ENCODE data around the gene YAP1. TPM values are rescaled to one million over a fixed set of nuclear protein-coding genes. Genes with fewer than 3 reads are reported as not detected.

Gene YAP1
- polyA plus RNA-seq, 2 of the 4 experiments (the other 2 are of a cell fraction), result 40.4 to 48.0 TPM

DNA sequence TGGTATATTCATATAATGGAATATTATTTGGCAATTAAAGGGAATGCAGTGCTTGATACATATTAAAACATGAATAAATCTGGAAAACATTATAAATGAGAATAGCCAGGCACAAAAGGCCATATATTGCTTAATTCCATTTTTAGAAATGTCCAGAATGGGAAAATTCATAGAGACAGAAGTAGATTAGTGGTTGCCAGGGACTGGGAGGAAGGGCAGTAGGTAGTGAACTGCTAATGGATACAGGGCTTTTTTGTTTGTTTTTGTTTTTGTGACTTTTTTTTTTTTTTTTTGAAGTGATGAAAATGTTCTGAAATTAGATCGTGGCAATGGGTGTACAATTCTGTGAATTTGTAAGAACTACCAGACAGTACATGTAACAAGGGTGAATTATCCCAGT is 86.1 kb downstream of the YAP1 start (continued):
- TF ChIP-seq, protein P1, sequence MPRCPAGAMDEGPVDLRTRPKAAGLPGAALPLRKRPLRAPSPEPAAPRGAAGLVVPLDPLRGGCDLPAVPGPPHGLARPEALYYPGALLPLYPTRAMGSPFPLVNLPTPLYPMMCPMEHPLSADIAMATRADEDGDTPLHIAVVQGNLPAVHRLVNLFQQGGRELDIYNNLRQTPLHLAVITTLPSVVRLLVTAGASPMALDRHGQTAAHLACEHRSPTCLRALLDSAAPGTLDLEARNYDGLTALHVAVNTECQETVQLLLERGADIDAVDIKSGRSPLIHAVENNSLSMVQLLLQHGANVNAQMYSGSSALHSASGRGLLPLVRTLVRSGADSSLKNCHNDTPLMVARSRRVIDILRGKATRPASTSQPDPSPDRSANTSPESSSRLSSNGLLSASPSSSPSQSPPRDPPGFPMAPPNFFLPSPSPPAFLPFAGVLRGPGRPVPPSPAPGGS (IDR thresholded peaks at IDR 0.05), result no peak
- TF ChIP-seq POLR2AphosphoS2 (conservative IDR thresholded peaks at IDR 0.05; ENCODE audit: low read length), result no peak
- TF ChIP-seq, protein P2, sequence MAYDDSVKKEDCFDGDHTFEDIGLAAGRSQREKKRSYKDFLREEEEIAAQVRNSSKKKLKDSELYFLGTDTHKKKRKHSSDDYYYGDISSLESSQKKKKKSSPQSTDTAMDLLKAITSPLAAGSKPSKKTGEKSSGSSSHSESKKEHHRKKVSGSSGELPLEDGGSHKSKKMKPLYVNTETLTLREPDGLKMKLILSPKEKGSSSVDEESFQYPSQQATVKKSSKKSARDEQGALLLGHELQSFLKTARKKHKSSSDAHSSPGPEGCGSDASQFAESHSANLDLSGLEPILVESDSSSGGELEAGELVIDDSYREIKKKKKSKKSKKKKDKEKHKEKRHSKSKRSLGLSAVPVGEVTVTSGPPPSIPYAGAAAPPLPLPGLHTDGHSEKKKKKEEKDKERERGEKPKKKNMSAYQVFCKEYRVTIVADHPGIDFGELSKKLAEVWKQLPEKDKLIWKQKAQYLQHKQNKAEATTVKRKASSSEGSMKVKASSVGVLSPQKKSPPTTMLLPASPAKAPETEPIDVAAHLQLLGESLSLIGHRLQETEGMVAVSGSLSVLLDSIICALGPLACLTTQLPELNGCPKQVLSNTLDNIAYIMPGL (CRISPR knock-in tag; IDR thresholded peaks at IDR 0.05; ENCODE audit: borderline replicate concordance), result no peak
- TF ChIP-seq TFCP2L1 (CRISPR knock-in tag; IDR thresholded peaks at IDR 0.05), result no peak

DNA sequence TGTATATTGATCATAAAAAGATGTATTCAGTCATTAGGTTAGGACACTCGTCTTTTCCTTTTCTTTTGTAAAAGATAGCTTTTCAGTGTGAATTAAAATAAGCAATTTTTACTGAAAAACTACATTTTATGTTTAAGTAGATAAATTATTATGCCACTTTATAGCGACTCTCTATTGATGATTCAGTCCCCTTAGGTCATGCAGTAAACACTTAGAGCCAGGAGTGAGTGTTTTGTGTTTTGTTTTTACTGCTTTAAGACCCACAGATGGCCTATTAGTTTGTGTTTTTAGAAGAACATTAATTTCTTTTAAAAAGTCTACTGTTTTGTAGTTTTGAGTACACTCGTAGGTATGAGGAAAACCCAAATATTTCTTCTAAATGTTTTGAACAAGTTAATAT is 86.6 kb downstream of the YAP1 start:
- ATAC-seq (no peak), FAIRE-seq (no peak), DNase-seq (ENCODE audit: low read depth in 1 of 2, low spot score in 1 of 2) (no peak)
- Histone ChIP-seq H3K9me3 (no peaks in the 10 kb centered on the region), H3K4me2 (no peak overlapping the region), H3K4me1 (peaks cover 18% of the 10 kb centered on the region), H3K27ac (no peak overlapping the region), H3K4me3 (no peak overlapping the region)
- CTCF ChIA-PET, result no interaction called here
- WGBS (ENCODE audit: missing lambda C conversion rate), result 88% methylated on average over 3 of the region's 3 CpGs
- no peak for TF ChIP-seq KDM5A (IDR thresholded peaks at IDR 0.05)
- no peak for TF ChIP-seq PHF8 (IDR thresholded peaks at IDR 0.05; ENCODE audit: borderline replicate concordance, low read depth)
- POLR2A ChIA-PET, result no interaction called here

DNA sequence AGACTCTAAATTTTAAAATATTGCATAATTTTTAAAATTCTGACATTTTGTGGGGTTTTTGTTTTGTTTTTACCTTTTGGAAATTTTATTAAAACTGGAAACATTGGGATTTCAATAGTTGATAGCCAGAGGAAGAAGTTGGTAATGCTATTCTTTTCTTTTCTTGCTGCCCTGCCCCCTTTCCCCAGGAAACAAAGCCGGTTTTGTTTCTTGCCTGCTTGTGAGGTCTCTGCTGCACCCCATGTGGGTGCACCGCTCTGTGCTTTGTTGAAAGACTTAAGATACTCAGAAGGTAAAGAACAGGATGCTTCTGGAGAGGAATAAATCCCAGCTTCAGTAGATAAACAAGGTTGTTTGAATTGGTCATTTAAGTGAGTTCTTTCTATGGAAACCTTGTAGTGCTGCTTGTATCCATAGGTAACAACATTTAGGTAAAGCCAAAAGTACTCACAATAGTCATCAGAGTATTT is 87.5 kb downstream of the YAP1 start:
- Histone ChIP-seq H3K4me2 (no peak overlapping the region), H3K4me3 (no peak overlapping the region), H3K4me1 (peaks cover 11% of the 10 kb centered on the region), H3K9me3 (no peaks in the 10 kb centered on the region), H3K27ac (no peak overlapping the region)
- TF ChIP-seq RAD21 (conservative IDR thresholded peaks at IDR 0.05 in 1 of 2, IDR thresholded peaks at IDR 0.05 in 1 of 2), result no peak
- no peak for TF ChIP-seq RFX5 (IDR thresholded peaks at IDR 0.05)
- no peak for TF ChIP-seq ZC3H11A (IDR thresholded peaks at IDR 0.05)
- TF ChIP-seq, protein P3, sequence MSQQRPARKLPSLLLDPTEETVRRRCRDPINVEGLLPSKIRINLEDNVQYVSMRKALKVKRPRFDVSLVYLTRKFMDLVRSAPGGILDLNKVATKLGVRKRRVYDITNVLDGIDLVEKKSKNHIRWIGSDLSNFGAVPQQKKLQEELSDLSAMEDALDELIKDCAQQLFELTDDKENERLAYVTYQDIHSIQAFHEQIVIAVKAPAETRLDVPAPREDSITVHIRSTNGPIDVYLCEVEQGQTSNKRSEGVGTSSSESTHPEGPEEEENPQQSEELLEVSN (IDR thresholded peaks at IDR 0.05; ENCODE audit: borderline replicate concordance, low read depth), result no peak
- TF ChIP-seq ZNF302 (CRISPR knock-in tag; IDR thresholded peaks at IDR 0.05), result no peak
- no peak for TF ChIP-seq EP300 (IDR thresholded peaks at IDR 0.05)
- TF ChIP-seq EHF (CRISPR knock-in tag; IDR thresholded peaks at IDR 0.05), result no peak
- TF ChIP-seq, protein P4, sequence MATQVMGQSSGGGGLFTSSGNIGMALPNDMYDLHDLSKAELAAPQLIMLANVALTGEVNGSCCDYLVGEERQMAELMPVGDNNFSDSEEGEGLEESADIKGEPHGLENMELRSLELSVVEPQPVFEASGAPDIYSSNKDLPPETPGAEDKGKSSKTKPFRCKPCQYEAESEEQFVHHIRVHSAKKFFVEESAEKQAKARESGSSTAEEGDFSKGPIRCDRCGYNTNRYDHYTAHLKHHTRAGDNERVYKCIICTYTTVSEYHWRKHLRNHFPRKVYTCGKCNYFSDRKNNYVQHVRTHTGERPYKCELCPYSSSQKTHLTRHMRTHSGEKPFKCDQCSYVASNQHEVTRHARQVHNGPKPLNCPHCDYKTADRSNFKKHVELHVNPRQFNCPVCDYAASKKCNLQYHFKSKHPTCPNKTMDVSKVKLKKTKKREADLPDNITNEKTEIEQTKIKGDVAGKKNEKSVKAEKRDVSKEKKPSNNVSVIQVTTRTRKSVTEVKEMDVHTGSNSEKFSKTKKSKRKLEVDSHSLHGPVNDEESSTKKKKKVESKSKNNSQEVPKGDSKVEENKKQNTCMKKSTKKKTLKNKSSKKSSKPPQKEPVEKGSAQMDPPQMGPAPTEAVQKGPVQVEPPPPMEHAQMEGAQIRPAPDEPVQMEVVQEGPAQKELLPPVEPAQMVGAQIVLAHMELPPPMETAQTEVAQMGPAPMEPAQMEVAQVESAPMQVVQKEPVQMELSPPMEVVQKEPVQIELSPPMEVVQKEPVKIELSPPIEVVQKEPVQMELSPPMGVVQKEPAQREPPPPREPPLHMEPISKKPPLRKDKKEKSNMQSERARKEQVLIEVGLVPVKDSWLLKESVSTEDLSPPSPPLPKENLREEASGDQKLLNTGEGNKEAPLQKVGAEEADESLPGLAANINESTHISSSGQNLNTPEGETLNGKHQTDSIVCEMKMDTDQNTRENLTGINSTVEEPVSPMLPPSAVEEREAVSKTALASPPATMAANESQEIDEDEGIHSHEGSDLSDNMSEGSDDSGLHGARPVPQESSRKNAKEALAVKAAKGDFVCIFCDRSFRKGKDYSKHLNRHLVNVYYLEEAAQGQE (IDR thresholded peaks at IDR 0.05), result no peak
- TF ChIP-seq SMC3 (IDR thresholded peaks at IDR 0.05), result no peak
- TF ChIP-seq CBX8 (IDR thresholded peaks at IDR 0.05), result no peak
- no peak for TF ChIP-seq MAFK (IDR thresholded peaks at IDR 0.05; ENCODE audit: partially characterized antibody)
- no peak for TF ChIP-seq ESRRA (IDR thresholded peaks at IDR 0.05; ENCODE audit: borderline replicate concordance, low read length)
- TF ChIP-seq, protein P1 (IDR thresholded peaks at IDR 0.05), result no peak
- TF ChIP-seq, protein P5, sequence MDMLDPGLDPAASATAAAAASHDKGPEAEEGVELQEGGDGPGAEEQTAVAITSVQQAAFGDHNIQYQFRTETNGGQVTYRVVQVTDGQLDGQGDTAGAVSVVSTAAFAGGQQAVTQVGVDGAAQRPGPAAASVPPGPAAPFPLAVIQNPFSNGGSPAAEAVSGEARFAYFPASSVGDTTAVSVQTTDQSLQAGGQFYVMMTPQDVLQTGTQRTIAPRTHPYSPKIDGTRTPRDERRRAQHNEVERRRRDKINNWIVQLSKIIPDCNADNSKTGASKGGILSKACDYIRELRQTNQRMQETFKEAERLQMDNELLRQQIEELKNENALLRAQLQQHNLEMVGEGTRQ (IDR thresholded peaks at IDR 0.05), result no peak
- TF ChIP-seq, protein P6, sequence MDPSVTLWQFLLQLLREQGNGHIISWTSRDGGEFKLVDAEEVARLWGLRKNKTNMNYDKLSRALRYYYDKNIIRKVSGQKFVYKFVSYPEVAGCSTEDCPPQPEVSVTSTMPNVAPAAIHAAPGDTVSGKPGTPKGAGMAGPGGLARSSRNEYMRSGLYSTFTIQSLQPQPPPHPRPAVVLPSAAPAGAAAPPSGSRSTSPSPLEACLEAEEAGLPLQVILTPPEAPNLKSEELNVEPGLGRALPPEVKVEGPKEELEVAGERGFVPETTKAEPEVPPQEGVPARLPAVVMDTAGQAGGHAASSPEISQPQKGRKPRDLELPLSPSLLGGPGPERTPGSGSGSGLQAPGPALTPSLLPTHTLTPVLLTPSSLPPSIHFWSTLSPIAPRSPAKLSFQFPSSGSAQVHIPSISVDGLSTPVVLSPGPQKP (IDR thresholded peaks at IDR 0.05; ENCODE audit: low read depth, low read length), result no peak
- no peak for TF ChIP-seq HOXA7 (CRISPR knock-in tag; IDR thresholded peaks at IDR 0.05)
- no peak for FAIRE-seq
- no peak for ATAC-seq
- WGBS (ENCODE audit: missing lambda C conversion rate), result 68% methylated on average over 2 of the region's 2 CpGs
- POLR2A ChIA-PET, result no interaction called here
- CTCF ChIA-PET, result no interaction called here
- no peak for DNase-seq (ENCODE audit: low read depth in 1 of 2, low spot score in 1 of 2)
